Sigmoid colon (tissue), 4 donors: Measurements from ENCODE around the gene CYGB.
"Not testable (repeated sequence)": the region's sequence is repeated elsewhere in the genome, so short reads cannot be mapped to it uniquely, and the experiment has no call there.

Experiments
- EP300 ChIP-seq, 4 donors: sonication (generic); formaldehyde crosslinking; IDR thresholded peaks; one replicate each; pipeline ENCODE4 v1.6.1; 2017; ENCODE audit warnings: antibody characterized with exemption in 4 of 4
- POLR2AphosphoS5 ChIP-seq, 4 donors: sonication (generic); formaldehyde crosslinking; IDR thresholded peaks; one replicate each; pipeline ENCODE4 v1.6.1; 2017; ENCODE audit warnings: antibody characterized with exemption in 4 of 4
- TF ChIP-seq, protein P1 (sequence below), 4 experiments: fragments of 450-650 bp in 3 of 4; fragments of 200-600 bp in 1 of 4; IDR thresholded peaks; one replicate each; pipeline ENCODE4 v1.5.1; 2016 to 2019; ENCODE audit warnings: antibody characterized with exemption in 4 of 4, mild to moderate bottlenecking in 3 of 4, moderate library complexity in 2 of 4

DNA sequence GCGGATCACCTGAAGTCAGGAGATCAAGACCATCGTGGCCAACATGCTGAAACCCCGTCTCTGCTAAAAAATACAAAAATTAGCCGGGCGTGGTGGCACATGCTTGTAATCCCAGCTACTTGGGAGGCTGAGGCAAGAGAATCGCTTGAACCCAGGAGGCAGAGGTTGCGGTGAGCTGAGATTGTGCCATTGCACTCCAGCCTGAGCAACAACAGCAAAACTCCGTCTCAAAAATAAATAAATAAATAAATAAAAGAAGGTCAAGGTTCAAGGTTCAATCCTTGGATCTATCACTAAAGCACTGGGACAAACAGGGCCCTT, 12.0 kb downstream of the CYGB start:
- TF ChIP-seq POLR2AphosphoS5, EP300 (IDR thresholded peaks at IDR 0.05): not testable (repeated sequence)
- TF ChIP-seq, protein P1, sequence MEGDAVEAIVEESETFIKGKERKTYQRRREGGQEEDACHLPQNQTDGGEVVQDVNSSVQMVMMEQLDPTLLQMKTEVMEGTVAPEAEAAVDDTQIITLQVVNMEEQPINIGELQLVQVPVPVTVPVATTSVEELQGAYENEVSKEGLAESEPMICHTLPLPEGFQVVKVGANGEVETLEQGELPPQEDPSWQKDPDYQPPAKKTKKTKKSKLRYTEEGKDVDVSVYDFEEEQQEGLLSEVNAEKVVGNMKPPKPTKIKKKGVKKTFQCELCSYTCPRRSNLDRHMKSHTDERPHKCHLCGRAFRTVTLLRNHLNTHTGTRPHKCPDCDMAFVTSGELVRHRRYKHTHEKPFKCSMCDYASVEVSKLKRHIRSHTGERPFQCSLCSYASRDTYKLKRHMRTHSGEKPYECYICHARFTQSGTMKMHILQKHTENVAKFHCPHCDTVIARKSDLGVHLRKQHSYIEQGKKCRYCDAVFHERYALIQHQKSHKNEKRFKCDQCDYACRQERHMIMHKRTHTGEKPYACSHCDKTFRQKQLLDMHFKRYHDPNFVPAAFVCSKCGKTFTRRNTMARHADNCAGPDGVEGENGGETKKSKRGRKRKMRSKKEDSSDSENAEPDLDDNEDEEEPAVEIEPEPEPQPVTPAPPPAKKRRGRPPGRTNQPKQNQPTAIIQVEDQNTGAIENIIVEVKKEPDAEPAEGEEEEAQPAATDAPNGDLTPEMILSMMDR (IDR thresholded peaks at IDR 0.05), result not testable (repeated sequence)
